ENCODE measurements around the gene CAPNS2. TPM values are rescaled to one million over a fixed set of nuclear protein-coding genes. Genes with fewer than 3 reads are reported as not detected.
A peak's percentile ranks its signal among the peaks of the same experiment; 100 is the strongest.

CAPNS2 gene
- total and polyA plus RNA-seq, 9 of the 15 experiments (the other 6 are each of a cell fraction or from before 2014, with no cell fraction given): 0.12 to 0.65 (median 0.24) TPM; not detected in 2

DNA sequence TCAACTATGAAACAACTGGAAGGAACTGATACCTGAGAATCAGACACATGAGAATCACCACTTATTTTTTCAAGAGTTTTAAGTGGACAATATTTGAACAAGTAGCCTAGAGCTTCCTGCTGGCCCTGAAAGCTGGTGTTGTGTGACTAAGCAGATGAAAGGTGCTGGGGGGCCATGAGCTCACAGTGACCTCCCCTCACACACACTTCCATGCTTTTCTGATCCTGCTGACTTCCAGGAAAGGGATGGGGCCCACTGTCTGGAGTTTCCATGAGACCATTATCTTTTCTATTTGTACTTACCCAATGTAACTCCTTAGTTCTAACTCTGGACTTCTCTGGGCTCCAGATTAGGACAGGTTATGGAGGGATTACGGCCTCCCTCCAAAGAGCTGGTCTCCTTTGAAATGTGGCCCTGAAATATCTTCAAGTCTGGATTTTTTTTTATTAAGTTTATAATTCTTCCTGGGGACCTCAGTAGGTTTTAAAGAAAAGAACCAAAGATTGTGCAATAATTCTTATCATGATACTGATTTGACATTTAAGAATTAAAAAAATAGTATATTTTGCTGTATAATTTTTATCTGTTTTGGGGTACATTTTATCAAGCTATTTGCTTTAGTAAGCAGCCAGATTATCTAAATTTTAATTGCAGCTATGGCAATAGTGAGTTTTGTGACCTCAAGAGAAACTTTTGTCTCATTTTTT lies 4.9 kb downstream of the CAPNS2 start:
- FAIRE-seq (no peak), ATAC-seq (peak; percentile 59), DNase-seq (ENCODE audit: extremely low read depth in 1 of 4, low spot score in 3 of 4) (peak in 2 of 4 experiments; percentile 17 to 65)
- Histone ChIP-seq H3K4me3 (no peak overlapping the region), H3K9ac (ENCODE audit: insufficient read depth in 1 of 2, low read depth in 2 of 2, low read length in 2 of 2) (peak overlapping the region in 1 of 2 experiments; percentile 6; a peak in 1 of 4 replicates), H3K9me3 (replicated peaks; ENCODE audit: control insufficient read depth, insufficient read depth, low read depth, low read length) (no peaks in the 10 kb centered on the region), H3K79me2 (ENCODE audit: control insufficient read depth, insufficient read depth, low read length) (no peaks in the 10 kb centered on the region), H3K27me3 (ENCODE audit: control insufficient read depth in 2 of 2, insufficient read depth in 2 of 2, low read length in 2 of 2) (no peaks in the 10 kb centered on the region), H3K4me1 (replicated peaks in 1 of 2; ENCODE audit: control insufficient read depth in 2 of 2, insufficient read depth in 2 of 2, low read length in 2 of 2) (peaks cover 0 to 34% of the 10 kb centered on the region in 2 experiments; a peak in 3 of 5 replicates), H3K4me2 (ENCODE audit: insufficient read depth, low read length) (no peak overlapping the region), H3K27ac (ENCODE audit: extremely low read depth, low read depth, low read length) (peak overlapping the region; percentile 59), H3K36me3 (ENCODE audit: control insufficient read depth, insufficient read depth, low read length) (no peaks in the 10 kb centered on the region), H2AFZ (ENCODE audit: low read depth, low read length) (peak overlapping the region; percentile 81), H4K20me1 (replicated peaks; ENCODE audit: control insufficient read depth, insufficient read depth, low read length) (no peaks in the 10 kb centered on the region), H3K9me1 (ENCODE audit: control insufficient read depth, insufficient read depth, low read length) (no peaks in the 10 kb centered on the region)
- TF ChIP-seq POLR2G (IDR thresholded peaks at IDR 0.05; ENCODE audit: low read depth, low read length): no peak
- no peak for TF ChIP-seq DNMT1 (IDR thresholded peaks at IDR 0.05)
- no peak for TF ChIP-seq ZNF699 (CRISPR knock-in tag; IDR thresholded peaks at IDR 0.05; ENCODE audit: insufficient replicate concordance)
- peak; percentile 10; the same call in 1 of the 2 replicates for TF ChIP-seq NFE2 (IDR thresholded peaks at IDR 0.05; ENCODE audit: low read depth)
- no peak for TF ChIP-seq CEBPG (CRISPR knock-in tag; IDR thresholded peaks at IDR 0.05)
- TF ChIP-seq CEBPG (tag; conservative IDR thresholded peaks at IDR 0.05 in 1 of 2, IDR thresholded peaks at IDR 0.05 in 1 of 2): peak; percentile 63 to 96
- peak; percentile 58; the same call in 1 of the 2 replicates for TF ChIP-seq DMBX1 (CRISPR knock-in tag; IDR thresholded peaks at IDR 0.05; ENCODE audit: borderline replicate concordance)
- TF ChIP-seq CEBPB (tag; IDR thresholded peaks at IDR 0.05): peak; percentile 92
- CTCF ChIA-PET (ENCODE audit: low intra/inter-chr PET ratio): no interaction called here
- POLR2A ChIA-PET: no interaction called here
- intact Hi-C loops (cut with micrococcal nuclease) (no loop called here), in situ Hi-C loops (cut with MboI) (no loop called here)
- no TSS peak for BruUV-seq (replicated peaks)
- WGBS (ENCODE audit: insufficient coverage, low coverage, missing lambda C conversion rate): 17% methylated on average over 1 of the region's 1 CpG

Data from K562 (cell line).